DOHH2 (cell line): Measurements from ENCODE around the gene OR2A1.
"Not testable (repeated sequence)": the region's sequence is repeated elsewhere in the genome, so short reads cannot be mapped to it uniquely, and the experiment has no call there.

Experiments used
- EZH2phosphoT487 ChIP-seq: fragments of 200-600 bp; sonication (generic); IDR thresholded peaks from 2 replicates; pipeline ENCODE4 v1.6.1; 2017; ENCODE audit warnings: borderline replicate concordance, mild to moderate bottlenecking, antibody characterized with exemption, low read length, moderate library complexity, mixed read lengths
- TF ChIP-seq, protein P1 (sequence below): fragments of 200-600 bp; sonication (generic); IDR thresholded peaks from one replicate; pipeline ENCODE4 v1.5.1; 2014; ENCODE audit warnings: antibody characterized with exemption, mild to moderate bottlenecking, low read depth, low read length; ENCODE audit not compliant: poor library complexity, severe bottlenecking

DNA sequence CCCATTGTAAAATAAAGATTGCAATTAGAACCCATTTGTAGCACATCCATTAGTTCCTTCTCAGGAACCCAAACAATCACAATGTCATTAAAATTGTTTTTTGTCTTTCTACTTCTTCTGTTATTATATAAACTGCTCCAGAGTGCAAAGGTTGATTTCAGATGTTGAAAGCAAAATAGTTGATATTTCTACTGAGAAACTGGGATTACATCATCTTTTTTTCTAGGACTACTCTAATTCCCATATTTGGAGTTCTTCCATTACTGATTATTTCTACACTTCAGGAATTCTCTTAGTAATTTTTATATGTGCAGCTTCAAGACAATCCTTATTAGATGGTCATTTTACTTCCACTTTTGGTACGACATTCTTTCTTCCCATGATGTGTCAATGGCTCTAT is 5.3 kb downstream of the OR2A1 start:
- TF ChIP-seq, protein P1, sequence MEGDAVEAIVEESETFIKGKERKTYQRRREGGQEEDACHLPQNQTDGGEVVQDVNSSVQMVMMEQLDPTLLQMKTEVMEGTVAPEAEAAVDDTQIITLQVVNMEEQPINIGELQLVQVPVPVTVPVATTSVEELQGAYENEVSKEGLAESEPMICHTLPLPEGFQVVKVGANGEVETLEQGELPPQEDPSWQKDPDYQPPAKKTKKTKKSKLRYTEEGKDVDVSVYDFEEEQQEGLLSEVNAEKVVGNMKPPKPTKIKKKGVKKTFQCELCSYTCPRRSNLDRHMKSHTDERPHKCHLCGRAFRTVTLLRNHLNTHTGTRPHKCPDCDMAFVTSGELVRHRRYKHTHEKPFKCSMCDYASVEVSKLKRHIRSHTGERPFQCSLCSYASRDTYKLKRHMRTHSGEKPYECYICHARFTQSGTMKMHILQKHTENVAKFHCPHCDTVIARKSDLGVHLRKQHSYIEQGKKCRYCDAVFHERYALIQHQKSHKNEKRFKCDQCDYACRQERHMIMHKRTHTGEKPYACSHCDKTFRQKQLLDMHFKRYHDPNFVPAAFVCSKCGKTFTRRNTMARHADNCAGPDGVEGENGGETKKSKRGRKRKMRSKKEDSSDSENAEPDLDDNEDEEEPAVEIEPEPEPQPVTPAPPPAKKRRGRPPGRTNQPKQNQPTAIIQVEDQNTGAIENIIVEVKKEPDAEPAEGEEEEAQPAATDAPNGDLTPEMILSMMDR, result not testable (repeated sequence)
- not testable (repeated sequence) for TF ChIP-seq EZH2phosphoT487
